Erythroblast (primary cell): ENCODE measurements around the gene SS18L1.

Experiments used
- DNase-seq, 2 experiments: peaks; one replicate each; lab custom pipeline; 2025; lab: John Stamatoyannopoulos, UW
- GATA1 ChIP-seq: IDR thresholded peaks from 2 replicates; pipeline ENCODE4 v1.6.1; 2011; ENCODE audit warnings: low read depth, mild to moderate bottlenecking, control low read depth, low read length, moderate library complexity
- POLR2A ChIP-seq: IDR thresholded peaks from 2 replicates; pipeline ENCODE4 v1.6.1; 2011; ENCODE audit warnings: mild to moderate bottlenecking, low read length

Gene SS18L1

DNA sequence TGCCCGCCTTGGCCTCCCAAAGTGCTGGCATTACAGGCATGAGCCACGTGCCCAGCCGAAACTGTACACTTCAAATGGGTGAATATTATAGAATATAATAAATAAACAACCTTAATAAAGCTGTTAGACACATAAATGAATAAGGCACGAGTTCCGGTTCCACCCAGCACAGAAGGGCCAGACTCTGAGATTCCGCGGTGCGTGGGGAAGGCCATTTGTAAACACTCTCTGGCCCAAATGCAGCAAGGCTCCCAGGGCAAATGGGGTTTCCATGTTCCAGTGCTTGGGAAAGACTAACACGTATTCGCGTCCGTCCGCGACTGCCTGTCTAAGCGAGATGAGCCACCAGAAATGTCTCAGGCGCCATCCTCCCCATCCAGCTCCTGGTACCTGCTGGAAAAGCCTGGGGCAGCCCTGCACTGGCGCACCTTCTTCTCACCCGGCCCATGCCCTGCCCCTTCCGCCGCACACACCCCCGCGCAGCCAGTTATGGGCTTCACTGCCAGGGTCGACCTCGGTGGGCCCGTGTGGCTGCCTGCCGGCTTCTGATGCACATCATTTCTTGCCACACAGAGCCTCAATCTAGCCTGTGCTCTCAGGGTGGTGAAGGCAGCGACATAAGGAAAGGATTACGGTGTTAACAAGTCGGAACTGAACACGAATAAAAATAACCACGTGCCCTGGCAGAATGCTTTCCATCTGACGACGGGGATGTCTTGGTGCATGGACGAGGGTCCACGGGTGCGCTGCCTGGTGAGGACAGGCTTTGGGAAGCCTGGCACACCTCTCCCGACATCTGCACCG, 26.8 kb upstream of the SS18L1 start:
- DNase-seq: no peak
- TF ChIP-seq GATA1 (no peak), POLR2A (no peak)

DNA sequence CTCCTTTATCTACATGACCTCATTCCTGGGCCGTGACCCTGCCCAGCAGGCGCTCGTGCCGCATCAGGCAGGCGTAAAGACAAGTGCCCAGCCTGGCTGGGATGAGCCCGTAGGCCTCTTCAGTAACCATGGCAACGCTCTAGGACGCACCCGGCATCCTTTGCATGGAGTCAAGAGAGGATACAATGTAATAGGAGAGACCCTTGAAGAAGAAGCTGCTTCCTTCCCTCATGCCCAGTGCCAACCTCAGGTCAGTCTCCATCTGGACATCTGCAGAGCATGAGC, 26.3 kb upstream of the SS18L1 start:
- DNase-seq: peak in 1 of 2 experiments; percentile 37
- TF ChIP-seq POLR2A (no peak), GATA1 (no peak)

DNA sequence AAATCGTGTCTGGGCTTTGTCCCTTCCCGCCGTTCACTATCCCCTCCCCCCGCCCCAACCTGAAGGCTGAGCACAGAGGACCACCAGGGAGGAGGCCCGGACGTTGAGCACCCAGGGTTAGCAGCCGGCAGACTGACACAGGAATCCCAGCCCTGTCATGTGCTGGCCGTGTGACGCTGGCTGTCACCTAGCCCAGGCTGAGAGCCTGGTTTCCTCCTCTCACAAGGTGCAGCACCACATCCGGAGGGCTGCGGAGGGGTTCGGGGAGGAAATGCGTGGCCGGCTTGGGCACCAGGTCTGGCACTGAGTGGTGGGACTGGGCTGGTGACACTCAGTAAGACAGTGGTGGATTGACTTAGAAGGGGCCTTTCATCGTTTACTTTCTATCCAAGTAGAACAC, 25.9 kb upstream of the SS18L1 start:
- DNase-seq: no peak
- no peak for TF ChIP-seq POLR2A
- no peak for TF ChIP-seq GATA1

DNA sequence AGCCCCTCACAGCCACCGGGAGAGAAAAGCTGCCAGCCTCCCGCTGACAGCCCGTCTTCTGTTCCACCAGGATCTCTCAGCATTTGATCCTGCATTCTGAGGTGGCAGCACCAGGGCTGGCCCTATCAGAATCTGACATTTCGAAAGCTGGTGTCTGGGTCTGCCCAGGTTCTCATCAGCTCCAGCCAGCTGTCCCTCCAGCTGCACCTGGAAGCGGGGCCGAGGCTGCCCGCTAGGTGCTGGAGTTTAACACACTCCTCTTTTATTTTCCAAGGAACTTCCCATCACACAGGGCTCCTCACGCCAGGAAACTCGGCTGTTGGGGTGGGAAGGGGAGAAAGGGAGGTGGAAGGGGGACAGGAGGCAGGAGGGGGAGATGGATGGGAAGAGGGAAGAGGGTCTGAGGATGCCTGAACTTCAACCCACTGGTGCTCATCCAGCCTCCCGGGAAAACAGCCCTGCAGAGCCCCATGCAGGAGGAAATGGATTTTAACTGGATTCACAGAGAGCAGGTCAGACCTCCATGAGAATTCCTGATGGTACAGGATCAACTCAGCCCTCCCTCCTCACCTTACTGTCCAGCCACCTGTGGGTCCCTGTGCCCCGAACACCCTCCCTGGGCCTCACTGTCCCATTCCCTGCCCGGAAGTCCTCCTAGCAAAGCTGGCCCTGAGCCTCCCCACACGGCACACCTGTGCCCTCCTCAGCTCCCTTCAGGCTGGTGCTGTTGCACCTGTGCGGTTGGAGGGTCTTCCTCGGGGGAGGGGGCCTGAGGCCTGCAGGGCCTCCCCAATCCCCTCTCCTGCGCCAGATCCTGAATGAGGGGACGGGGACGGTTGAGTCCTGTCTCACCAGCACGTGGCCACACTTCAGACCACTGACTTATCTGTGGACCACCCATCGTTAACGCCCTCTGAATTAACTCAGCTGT, 25.2 kb upstream of the SS18L1 start:
- DNase-seq: no peak
- TF ChIP-seq GATA1 (no peak), POLR2A (no peak)

DNA sequence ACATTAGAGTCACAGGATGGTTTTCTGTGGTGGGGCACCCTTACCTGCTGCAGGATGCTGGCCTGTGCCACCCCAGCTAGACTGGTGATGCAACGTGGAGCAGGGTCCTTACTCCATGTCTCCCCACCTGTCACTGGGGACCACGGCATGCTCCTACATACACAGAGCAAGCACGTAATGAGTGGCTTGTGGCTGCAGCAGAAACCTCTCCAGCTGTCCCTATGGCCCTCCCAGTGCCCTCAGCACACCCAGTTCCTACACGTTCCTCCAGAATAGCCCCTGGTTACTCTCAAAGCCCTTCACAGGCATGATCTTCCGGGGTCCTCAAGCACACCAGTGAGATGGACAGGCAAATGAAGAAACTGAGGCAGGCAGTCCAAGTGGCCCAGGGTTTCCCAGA, 24.5 kb upstream of the SS18L1 start:
- TF ChIP-seq GATA1 (no peak), POLR2A (no peak)
- no peak for DNase-seq

DNA sequence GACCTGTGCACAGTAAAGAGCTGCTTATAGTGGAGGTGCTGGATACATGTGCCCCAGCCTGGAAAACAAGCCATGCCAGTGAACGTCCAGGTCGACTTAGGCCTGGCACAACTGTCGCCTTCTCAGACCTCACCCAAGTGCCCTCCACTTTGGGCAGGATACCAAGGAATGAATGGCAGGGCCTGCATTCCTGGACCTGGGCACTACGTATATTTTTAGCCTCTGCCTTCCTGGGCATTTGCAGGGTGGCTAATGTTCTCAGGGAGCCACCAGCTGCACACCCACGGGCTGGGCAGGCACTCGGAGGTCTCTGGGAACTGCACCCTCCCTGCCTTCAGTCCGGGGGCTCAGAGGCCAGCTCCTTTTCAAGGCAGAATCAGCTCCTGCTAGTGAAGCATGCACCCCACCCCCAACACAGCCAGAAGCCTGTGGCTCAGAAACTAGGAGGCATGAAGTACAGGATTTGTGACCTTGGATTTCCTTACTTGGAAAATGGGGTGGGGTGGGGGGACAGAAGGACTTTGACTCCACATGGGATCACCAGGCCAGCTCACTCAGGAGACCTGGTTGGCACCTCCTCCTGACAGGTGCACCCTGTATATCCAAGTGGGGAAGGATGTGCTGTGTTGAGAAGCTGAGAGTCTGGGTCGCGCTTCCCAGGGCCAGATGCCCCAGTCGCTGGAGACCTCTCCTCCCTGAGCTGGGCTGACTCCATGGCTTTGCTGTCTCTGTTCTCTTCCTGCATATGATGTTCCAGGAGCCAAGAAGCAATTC, 23.8 kb upstream of the SS18L1 start:
- DNase-seq: no peak
- TF ChIP-seq GATA1: no peak
- no peak for TF ChIP-seq POLR2A

DNA sequence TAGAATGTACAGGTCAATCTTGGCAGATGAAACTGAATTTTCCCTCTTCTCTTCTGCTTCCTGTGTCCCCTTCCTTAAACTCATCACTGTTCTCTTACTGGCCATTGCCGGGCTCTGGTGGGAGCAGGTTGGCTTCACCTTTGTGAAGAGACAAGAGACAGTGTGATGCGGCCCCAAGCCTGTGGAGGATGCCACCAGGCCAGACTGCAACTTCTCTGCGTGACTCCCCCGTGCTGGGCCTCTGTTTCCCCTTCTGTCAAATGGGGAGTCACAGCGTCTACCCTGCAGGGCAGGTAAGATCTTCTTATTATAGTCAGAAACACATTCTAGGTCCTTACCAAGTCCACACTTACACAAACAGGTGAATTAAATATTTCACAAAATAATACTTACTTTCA, 23.2 kb upstream of the SS18L1 start:
- DNase-seq: no peak
- TF ChIP-seq POLR2A: no peak
- TF ChIP-seq GATA1: no peak

DNA sequence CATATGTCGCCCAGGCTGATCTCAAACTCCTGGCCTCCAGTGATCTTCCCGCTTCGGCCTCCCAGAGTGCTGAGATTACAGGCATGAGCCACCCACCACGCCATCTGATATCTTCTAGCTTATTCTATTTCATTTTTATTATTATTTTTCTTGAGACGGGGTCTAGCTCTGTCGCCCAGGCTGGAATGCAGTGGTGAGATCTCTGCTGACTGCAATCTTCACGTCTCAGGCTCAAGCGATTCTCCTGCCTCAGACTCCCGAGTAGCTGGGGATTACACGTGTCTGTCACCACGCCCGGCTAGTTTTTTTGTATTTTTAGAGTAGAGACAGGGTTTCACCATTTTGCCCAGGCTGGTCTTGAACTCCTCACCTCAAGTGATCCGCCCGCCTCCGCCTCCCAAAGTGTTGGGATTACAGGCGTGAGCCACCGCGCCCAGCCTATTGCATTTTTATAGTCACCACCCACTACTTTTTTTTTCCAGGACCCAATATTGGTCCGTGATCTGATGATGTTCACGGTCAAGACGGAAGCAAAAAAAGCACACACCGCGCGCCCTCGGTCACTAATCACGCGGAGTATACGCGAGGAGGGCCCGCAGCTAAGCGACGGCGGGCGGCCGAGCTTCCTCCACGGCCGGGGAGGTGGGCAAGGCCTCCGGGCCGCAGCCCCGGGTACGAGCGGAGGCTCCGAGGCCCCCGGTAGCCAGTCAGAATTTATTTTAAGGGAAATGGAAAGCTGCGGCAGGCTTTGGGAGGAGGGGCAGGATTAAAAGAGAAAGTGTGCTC, 22.4 kb upstream of the SS18L1 start:
- TF ChIP-seq POLR2A: no peak
- no peak for TF ChIP-seq GATA1
- peak; percentile 75 to 79 for DNase-seq

DNA sequence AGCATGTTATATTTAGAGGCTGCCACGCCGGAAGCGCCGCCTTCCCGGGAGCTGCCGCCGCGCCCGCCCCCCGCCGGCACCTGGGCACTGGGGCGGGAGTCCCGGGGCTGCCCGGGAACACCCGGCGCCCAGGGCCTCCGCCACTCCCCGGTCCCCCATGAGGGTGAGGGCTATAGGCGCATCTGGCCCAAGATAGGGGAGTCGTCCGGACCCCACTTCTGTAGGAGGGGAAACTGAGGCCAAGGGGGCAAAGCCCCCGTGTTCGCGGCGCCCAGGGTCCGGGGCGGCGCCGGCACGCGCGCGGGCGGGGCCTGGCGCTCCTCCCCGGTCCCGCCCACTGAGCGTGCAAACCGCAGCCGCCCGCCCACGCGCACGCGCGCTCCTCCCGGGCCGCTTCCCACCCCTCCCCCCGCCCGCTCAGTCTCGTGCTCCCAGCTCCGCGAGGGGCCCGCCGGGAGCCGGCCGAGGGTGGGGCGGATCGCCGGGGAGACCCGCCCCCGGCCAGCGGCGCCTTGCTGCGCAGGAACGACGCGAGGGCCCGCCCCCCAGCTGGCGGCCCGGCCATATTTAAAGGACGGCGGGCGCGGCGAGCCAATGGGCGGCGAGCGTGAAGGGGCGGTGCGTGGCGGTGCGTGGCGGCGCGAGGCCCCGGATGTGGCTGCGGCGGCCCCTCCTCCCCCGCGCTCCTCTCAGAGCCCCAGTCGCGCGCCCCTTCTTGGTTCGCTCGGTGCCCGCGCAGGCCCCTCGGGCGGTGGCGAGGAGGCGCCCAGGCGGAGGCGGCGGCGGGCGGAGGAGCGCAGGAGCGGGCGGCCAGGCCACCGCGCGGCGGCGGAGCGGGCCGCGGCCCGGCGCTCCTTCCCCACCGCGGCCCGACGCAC, 21.6 kb upstream of the SS18L1 start, which contains the start of gene LSM14B:
Gene LSM14B (plus strand): TSS at position 700 of the 878 bp plus-strand sequence. CDS start 192 bp downstream, outside the sequence.
- peak; percentile 67 for TF ChIP-seq POLR2A
- TF ChIP-seq GATA1: no peak
- peak; percentile 98 to 100 for DNase-seq

DNA sequence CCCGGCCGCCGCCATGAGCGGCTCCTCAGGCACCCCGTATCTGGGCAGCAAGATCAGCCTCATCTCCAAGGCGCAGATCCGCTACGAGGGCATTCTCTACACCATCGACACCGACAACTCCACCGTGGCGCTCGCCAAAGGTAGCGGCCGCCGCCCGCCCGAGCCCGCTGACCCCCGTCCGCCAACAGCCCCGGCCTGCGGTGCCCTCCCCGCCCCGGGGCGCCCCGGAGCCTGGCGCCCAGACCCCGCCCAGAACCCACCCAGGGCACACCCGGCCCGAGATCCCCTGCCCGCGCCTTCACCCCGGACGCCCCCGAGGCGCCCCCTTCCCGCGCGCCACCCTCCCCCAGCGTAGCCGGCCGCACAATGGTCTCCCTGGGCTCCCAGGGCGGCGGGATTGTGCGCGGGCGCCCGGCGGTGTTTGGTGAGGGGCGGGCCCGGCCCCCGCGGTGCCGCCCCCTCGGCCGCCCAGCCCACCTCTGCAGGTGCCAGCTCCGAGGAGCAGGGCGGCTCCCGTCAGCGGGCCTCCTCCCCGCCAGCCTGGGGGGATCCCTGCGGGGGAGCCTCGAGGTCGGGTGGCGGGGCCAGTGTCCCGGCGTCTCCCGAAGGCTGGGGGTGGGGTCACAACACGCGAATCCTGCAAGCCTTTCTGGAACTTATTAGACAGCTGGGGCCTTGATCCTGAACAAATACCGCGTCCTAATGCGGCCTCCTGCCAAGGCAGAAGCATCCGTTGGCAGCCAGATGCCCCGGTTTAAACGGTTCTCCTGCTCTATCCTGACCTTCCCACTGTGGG, 20.7 kb upstream of the SS18L1 start:
- TF ChIP-seq GATA1 (no peak), POLR2A (no peak)
- DNase-seq: peak; percentile 61 to 72

DNA sequence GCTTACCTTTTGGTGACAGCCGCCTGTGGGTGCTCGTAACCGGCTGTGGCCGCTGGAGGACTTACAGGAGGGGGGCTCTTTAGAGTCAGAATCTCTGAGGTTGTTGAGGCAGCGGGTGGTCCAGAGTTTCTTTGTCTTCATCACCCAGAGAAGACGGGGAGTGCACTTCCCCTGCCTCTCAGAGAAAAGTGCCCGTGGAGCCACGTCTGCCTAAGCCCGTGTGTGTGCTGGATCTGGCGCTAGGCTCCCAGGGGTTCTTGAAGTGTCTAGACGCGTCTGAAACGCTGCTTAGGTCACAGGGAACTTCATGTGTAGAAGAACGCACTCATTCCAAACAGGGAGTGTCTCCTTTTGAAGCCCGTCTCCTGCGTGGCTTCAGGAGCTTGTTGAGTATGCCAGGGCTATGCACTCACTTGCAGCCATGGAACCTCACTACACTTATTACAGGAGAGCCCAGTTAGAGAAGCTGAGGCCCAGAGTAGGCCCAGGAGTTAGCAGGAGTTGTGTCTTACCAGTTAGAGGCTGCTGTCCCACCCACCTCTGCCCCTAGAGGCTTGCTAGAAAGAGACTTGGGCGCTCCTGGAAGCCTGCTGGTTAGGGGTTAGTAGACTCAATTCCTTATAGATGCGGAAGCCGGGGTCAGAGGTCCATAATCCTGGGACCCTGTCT, 20.0 kb upstream of the SS18L1 start:
- TF ChIP-seq POLR2A (no peak), GATA1 (no peak)
- peak; percentile 43 to 50 for DNase-seq
